Measurements from ENCODE around the gene CCDC159.

Gene CCDC159

DNA sequence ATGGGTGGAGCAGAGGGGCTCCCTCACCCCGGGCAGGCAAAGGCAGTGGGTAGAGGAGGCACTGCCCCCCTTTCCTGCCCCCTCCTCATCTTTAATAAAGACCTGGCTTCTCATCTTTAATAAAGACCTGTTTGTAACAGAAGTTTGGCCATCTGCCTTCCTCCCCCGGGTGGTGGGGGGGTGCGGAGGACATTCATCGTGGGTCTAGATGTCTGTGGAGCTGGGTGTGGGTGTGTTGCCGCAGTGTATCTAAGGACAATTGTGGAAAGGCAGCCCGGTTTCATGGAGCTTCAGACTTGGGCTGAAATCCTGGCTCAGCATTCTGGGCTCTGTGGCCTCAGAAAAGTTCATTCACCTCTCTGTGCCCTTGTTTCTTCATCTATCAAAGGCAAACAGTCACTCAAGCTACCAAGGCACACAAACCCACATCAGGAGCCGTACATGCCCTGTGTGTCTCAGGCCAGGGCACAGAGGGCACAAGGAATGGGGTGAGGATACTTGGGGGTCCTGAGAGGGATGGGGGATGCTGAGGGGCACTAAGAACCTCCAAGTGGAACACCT is 19.3 kb downstream of the CCDC159 start:
- Histone ChIP-seq H3K27ac (ENCODE audit: low read depth, low read length) (no peak overlapping the region), H3K36me3 (ENCODE audit: control insufficient read depth, low read length) (no peaks in the 10 kb centered on the region), H3F3A (ENCODE audit: control insufficient read depth, insufficient read depth) (no peaks in the 10 kb centered on the region), H3K79me2 (ENCODE audit: control insufficient read depth, low read length) (no peaks in the 10 kb centered on the region), H3K27me3 (ENCODE audit: control insufficient read depth, low read length) (no peaks in the 10 kb centered on the region), H3K9me3 (ENCODE audit: control insufficient read depth, insufficient read depth, low read length) (no peaks in the 10 kb centered on the region), H3K4me3 (ENCODE audit: low read length) (no peak overlapping the region), H3K4me2 (ENCODE audit: low read length) (no peak overlapping the region), H3K9me2 (replicated peaks; ENCODE audit: control insufficient read depth, low read length) (no peaks in the 10 kb centered on the region), H4K20me1 (ENCODE audit: control insufficient read depth, insufficient read depth, low read depth, low read length) (no peaks in the 10 kb centered on the region), H3K4me1 (ENCODE audit: control insufficient read depth, low read length) (no peaks in the 10 kb centered on the region)
- no peak for TF ChIP-seq CTCF (IDR thresholded peaks at IDR 0.05; ENCODE audit: low read depth, low read length, poor library complexity, severe bottlenecking)
- no peak for TF ChIP-seq EZH2phosphoT487 (IDR thresholded peaks at IDR 0.05; ENCODE audit: borderline replicate concordance, low read length)

DNA sequence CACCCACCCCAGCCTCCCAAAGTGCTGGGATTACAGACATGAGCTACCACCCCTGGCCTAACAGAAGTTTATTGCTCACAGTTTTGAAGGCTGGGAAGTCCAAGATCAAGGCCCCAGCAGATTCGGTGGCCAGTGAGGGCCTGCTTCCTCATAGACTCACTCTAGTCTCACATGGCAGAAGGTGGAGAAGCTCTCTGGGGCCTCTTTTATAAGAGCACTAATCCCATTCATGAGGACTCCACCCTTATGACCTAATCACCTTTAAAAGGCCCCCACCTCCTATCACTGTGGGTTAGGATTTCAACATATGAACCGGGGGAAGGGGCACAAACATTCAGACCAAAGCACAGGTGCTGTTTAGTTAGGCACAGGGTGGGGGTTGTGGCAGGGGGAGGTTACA is 21.2 kb downstream of the CCDC159 start:
- H3K36me3 ChIP-seq (ENCODE audit: control insufficient read depth, low read length): no peaks in the 10 kb centered on the region
- no peaks in the 10 kb centered on the region for H3K79me2 ChIP-seq (ENCODE audit: control insufficient read depth, low read length)
- no peaks in the 10 kb centered on the region for H4K20me1 ChIP-seq (ENCODE audit: control insufficient read depth, insufficient read depth, low read depth, low read length)
- TF ChIP-seq EZH2phosphoT487 (IDR thresholded peaks at IDR 0.05; ENCODE audit: borderline replicate concordance, low read length) (no peak), CTCF (IDR thresholded peaks at IDR 0.05; ENCODE audit: low read depth, low read length, poor library complexity, severe bottlenecking) (no peak)
- H3F3A ChIP-seq (ENCODE audit: control insufficient read depth, insufficient read depth): no peaks in the 10 kb centered on the region
- H3K4me3 ChIP-seq (ENCODE audit: low read length): no peak overlapping the region
- no peaks in the 10 kb centered on the region for H3K9me2 ChIP-seq (replicated peaks; ENCODE audit: control insufficient read depth, low read length)
- no peaks in the 10 kb centered on the region for H3K27me3 ChIP-seq (ENCODE audit: control insufficient read depth, low read length)
- H3K9me3 ChIP-seq (ENCODE audit: control insufficient read depth, insufficient read depth, low read length): no peaks in the 10 kb centered on the region
- H3K27ac ChIP-seq (ENCODE audit: low read depth, low read length): no peak overlapping the region
- no peaks in the 10 kb centered on the region for H3K4me1 ChIP-seq (ENCODE audit: control insufficient read depth, low read length)
- H3K4me2 ChIP-seq (ENCODE audit: low read length): no peak overlapping the region

DNA sequence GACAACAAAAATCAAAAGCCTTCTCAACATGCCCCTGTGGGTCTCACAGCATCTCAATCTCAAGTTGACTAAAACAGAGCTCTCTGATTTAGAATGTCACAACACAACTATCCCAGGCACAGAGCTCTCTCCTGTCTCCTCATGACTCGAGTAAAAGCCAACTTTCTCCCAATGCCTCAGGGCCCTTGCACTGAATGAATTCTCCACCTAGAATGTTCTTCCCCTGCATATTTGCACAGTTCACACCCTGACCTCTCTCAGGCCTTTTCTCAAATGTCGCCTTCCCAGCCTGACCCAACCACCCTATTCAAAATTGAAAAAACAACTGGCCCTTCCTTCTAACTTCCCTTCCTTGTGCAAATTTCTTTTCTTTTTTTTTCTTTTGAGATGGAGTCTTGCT is 24.4 kb downstream of the CCDC159 start:
- H3K4me2 ChIP-seq (ENCODE audit: low read length): no peak overlapping the region
- H3K9me2 ChIP-seq (replicated peaks; ENCODE audit: control insufficient read depth, low read length): no peaks in the 10 kb centered on the region
- H3K27me3 ChIP-seq (ENCODE audit: control insufficient read depth, low read length): no peaks in the 10 kb centered on the region
- peaks cover 10% of the 10 kb centered on the region for H3K4me1 ChIP-seq (ENCODE audit: control insufficient read depth, low read length)
- no peaks in the 10 kb centered on the region for H3K9me3 ChIP-seq (ENCODE audit: control insufficient read depth, insufficient read depth, low read length)
- H3K27ac ChIP-seq (ENCODE audit: low read depth, low read length): no peak overlapping the region
- TF ChIP-seq CTCF (IDR thresholded peaks at IDR 0.05; ENCODE audit: low read depth, low read length, poor library complexity, severe bottlenecking) (no peak), EZH2phosphoT487 (IDR thresholded peaks at IDR 0.05; ENCODE audit: borderline replicate concordance, low read length) (no peak)
- H3F3A ChIP-seq (ENCODE audit: control insufficient read depth, insufficient read depth): no peaks in the 10 kb centered on the region
- H4K20me1 ChIP-seq (ENCODE audit: control insufficient read depth, insufficient read depth, low read depth, low read length): no peaks in the 10 kb centered on the region
- H3K36me3 ChIP-seq (ENCODE audit: control insufficient read depth, low read length): peaks cover 3% of the 10 kb centered on the region
- no peak overlapping the region for H3K4me3 ChIP-seq (ENCODE audit: low read length)
- peaks cover 12% of the 10 kb centered on the region for H3K79me2 ChIP-seq (ENCODE audit: control insufficient read depth, low read length)
